Left ventricle myocardium inferior (tissue), 1 donor: Measurements from ENCODE around the gene ENPP3. TPM values are rescaled to one million over a fixed set of nuclear protein-coding genes. Genes with fewer than 3 reads are reported as not detected.
A peak's percentile ranks its signal among the peaks of the same experiment; 100 is the strongest.

Experiments
- DNase-seq: peaks from one replicate; pipeline ENCODE4 v3.0.0-alpha.2; 2020
- H3K27ac ChIP-seq: fragments of 200-600 bp; replicated peaks from 2 replicates; pipeline ENCODE4 v1.8.0; 2021
- H3K27me3 ChIP-seq: fragments of 200-600 bp; 2 replicates; pipeline ENCODE4 v1.8.0; 2021; ENCODE audit warnings: low read depth
- H3K36me3 ChIP-seq: fragments of 200-600 bp; 2 replicates; pipeline ENCODE4 v1.8.0; 2021
- H3K4me1 ChIP-seq: fragments of 200-600 bp; 2 replicates; pipeline ENCODE4 v1.8.0; 2021
- H3K4me3 ChIP-seq: fragments of 200-600 bp; 2 replicates; pipeline ENCODE4 v1.8.0; 2021; ENCODE audit warnings: mild to moderate bottlenecking, moderate library complexity
- H3K9me3 ChIP-seq: fragments of 200-600 bp; replicated peaks from 2 replicates; pipeline ENCODE4 v1.8.0; 2021
- intact Hi-C: fragments of 100-400 bp; cut with micrococcal nuclease; formaldehyde crosslinking; loops from one replicate; pipeline ENCODE4 v1.11.0; 2022
- total RNA-seq: library from RNA; stranded (reverse); fragmentation: NEBNext Ultra II Directional; extraction: Animal tissue kit (Norgen Biotek cat#: 25700); gene quantifications from one replicate; pipeline ENCODE4 v1.2.1, GENCODE V29; 2021
- TF ChIP-seq, protein P1 (sequence below): fragments of 200-600 bp; IDR thresholded peaks from 2 replicates; pipeline ENCODE4 v1.8.0; 2021; ENCODE audit warnings: antibody characterized with exemption, mild to moderate bottlenecking, borderline replicate concordance
- donor health status: DM: no; HTN: yes; CAD: no; lungs with severe emphysema.

Gene ENPP3
- total RNA-seq, 1 donor from 2014 or later, result 0.14 TPM

GRCh38 chr6:131779304-131779703 is 142.2 kb downstream of the ENPP3 start:
- intact Hi-C loops, result no loop called here
- H3K4me3 ChIP-seq, result no peak overlapping the region
- no peaks in the 10 kb centered on the region for H3K36me3 ChIP-seq
- H3K9me3 ChIP-seq, result no peaks in the 10 kb centered on the region
- H3K27ac ChIP-seq, result no peak overlapping the region
- DNase-seq, result no peak
- H3K27me3 ChIP-seq, result no peaks in the 10 kb centered on the region
- H3K4me1 ChIP-seq, result no peaks in the 10 kb centered on the region
- TF ChIP-seq, protein P1, sequence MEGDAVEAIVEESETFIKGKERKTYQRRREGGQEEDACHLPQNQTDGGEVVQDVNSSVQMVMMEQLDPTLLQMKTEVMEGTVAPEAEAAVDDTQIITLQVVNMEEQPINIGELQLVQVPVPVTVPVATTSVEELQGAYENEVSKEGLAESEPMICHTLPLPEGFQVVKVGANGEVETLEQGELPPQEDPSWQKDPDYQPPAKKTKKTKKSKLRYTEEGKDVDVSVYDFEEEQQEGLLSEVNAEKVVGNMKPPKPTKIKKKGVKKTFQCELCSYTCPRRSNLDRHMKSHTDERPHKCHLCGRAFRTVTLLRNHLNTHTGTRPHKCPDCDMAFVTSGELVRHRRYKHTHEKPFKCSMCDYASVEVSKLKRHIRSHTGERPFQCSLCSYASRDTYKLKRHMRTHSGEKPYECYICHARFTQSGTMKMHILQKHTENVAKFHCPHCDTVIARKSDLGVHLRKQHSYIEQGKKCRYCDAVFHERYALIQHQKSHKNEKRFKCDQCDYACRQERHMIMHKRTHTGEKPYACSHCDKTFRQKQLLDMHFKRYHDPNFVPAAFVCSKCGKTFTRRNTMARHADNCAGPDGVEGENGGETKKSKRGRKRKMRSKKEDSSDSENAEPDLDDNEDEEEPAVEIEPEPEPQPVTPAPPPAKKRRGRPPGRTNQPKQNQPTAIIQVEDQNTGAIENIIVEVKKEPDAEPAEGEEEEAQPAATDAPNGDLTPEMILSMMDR, result no peak

DNA sequence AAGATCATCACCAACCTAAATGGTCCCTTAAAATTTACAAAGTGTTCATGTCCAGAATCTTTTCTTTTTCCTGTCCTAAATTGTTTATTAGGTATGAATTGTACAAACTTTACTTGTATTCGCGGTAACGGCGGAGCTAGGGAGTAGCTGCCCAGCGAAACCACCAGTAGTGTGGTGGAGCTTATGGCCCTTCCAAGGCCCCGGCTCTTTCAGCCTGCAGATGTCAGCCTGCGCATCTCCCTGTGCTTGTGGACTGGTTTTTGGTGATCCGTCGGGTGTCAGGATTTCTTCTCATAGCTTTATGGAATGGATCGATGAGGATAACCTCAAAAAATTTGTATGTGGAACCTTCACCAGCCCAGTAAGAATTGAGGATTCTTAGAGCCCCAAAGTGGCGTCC is 143.5 kb downstream of the ENPP3 start:
- H3K27me3 ChIP-seq, result no peaks in the 10 kb centered on the region
- intact Hi-C loops, result no loop called here
- no peaks in the 10 kb centered on the region for H3K9me3 ChIP-seq
- H3K4me3 ChIP-seq, result no peak overlapping the region
- no peaks in the 10 kb centered on the region for H3K36me3 ChIP-seq
- TF ChIP-seq, protein P1, result no peak
- no peak for DNase-seq
- no peak overlapping the region for H3K27ac ChIP-seq
- H3K4me1 ChIP-seq, result no peaks in the 10 kb centered on the region

GRCh38 chr6:131781687-131782086 is 144.6 kb downstream of the ENPP3 start:
- intact Hi-C loops, result no loop called here
- H3K27ac ChIP-seq, result no peak overlapping the region
- no peak overlapping the region for H3K4me3 ChIP-seq

DNA sequence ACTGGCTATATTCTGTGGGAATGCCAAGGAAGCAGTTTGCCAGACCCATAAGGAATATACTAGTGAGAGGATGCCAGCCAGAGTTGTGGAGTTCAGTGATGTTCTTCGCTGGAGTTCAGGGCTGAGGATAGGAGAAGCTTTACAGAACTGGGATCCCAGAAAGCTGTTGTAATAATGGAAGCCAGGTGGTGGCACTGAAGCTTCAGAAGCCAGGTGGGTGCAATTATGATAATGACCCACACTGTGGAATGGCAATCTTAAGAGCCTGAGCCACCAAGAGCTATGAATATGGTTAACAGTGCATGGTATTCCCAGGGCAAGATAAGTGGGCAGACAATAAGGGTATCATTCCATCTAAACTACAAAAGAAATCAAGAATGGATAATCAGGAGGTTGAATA is 145.7 kb downstream of the ENPP3 start:
- intact Hi-C loops, result no loop called here

More at GRCh38 chr6:131781687-131782086, 144.6 kb downstream of the ENPP3 start:
- Histone ChIP-seq H3K36me3 (no peaks in the 10 kb centered on the region), H3K4me1 (no peaks in the 10 kb centered on the region), H3K9me3 (no peaks in the 10 kb centered on the region), H3K27me3 (no peaks in the 10 kb centered on the region)
- no peak for DNase-seq
- TF ChIP-seq, protein P1, result no peak

GRCh38 chr6:131784561-131784960 is 147.5 kb downstream of the ENPP3 start:
- Histone ChIP-seq H3K36me3 (no peaks in the 10 kb centered on the region), H3K27ac (peak overlapping the region; percentile 21), H3K9me3 (no peaks in the 10 kb centered on the region), H3K4me3 (no peak overlapping the region), H3K27me3 (no peaks in the 10 kb centered on the region), H3K4me1 (no peaks in the 10 kb centered on the region)
- intact Hi-C loops, result no loop called here
- DNase-seq, result peak; percentile 23
- TF ChIP-seq, protein P1, result no peak

More for the DNA sequence above, 145.7 kb downstream of the ENPP3 start:
- Histone ChIP-seq H3K36me3 (no peaks in the 10 kb centered on the region), H3K4me1 (no peaks in the 10 kb centered on the region), H3K27me3 (no peaks in the 10 kb centered on the region), H3K9me3 (no peaks in the 10 kb centered on the region), H3K27ac (no peak overlapping the region), H3K4me3 (no peak overlapping the region)
- DNase-seq, result no peak
- TF ChIP-seq, protein P1, result peak; percentile 34
